G401.6 (cell line): ENCODE measurements around the gene RDX.
"Not testable (repeated sequence)": the region's sequence is repeated elsewhere in the genome, so short reads cannot be mapped to it uniquely, and the experiment has no call there.

Experiments
- FAIRE-seq: peaks from 2 replicates; lab custom pipeline; 2012; peaks lifted over from hg19 to GRCh38; lab: Jason Lieb, UNC

RDX gene

DNA sequence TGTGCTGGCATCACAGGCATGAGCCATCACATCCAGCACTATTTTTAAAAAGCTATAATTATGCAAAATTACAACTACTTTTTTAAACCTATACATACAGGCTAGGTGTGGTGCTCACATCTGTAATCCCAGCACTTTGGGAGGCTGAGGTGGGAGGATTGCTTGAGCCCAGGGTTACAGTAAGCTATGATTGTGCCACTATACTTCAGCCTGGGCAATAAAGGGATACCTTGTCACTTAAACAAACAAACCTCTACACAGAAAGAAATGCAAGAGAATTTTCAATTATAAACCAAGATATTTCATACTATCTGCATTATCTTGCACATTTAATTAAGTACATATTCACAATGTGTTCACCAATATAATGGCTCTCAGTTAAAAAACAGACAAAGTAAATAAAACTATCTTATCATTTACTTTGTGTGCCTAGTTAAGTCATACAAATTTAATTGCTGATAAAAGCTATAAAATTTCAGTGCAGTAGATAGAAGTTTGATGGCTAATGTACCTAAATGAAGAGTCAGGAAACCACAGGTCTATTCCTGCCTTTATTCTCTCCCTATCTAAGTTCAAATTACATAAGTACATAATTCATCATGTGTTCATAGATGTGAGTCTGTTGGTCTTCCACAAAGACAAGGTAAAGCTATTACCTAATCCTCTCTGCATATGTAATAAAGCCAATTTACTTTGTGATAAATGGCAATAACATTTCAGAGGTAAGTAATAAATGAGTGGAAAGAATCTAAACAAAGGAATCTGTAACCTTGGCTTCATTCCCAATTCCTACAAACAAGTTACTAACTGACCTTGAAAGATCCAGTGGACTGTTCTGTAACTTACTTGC, 9.0 kb upstream of the RDX start:
- FAIRE-seq: no peak

DNA sequence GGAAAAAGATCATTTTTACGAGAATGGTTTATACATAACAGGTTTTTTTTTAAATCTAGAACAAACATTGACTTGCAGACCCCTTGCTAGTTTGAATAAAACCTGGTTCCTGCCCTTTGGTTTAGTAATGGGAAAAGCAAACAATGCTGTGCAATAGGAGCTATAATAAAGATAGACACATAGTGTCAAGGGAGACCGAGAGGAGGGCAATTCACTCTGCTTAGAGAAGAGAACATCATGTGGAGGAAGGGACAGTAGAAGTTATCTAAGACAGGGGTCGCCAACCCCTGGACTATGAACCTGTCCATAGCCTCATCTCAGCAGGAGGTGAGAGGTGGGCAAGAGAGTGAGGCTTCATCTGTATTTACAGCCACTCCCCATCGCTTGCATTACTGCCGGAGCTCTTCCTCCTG, 7.0 kb upstream of the RDX start:
- FAIRE-seq: no peak

DNA sequence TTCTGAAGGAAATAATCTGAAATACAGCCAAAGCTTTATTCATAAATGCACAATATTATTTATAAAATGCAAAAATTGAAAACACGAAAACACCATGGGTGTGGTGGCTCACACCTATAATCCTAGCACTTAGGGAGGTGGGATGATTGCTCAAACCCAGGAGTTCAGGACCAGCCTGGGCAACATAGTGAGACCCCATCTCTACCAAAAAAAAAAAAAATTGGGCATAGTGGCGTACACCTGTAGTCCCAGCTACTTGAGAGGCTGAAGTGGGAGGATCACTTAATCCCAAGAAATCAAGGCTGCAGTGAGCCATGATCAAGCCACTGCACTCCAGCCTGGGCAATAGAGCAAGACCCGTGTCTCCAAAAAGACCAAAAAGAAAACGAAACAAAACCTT, 5.2 kb upstream of the RDX start:
- no peak for FAIRE-seq

DNA sequence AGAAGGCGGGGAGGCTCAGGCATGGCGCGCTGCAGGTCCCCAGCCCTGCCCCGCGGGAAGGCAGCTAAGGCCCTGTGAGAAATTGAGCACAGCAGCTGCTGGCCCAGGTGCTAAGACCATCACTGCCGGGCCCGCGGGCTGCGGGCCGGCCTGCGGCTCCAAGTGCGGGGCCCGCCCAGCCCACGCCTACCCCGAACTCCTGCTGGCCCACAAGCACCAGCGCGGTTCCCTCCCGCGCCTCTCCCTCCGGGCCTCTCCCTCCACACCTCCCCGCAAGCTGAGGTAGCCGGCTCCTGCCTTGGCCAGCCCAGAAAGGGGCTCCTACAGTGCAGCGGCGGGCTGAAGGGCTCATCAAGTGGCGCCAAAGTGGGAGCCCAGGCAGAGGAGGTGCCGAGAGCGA, 4.6 kb upstream of the RDX start:
- FAIRE-seq: no peak

- no peak for FAIRE-seq
Measured at GRCh38 chr11:110299006-110299785, 2.8 kb upstream of the RDX start.

- no peak for FAIRE-seq
Measured at GRCh38 chr11:110298301-110298765, 1.9 kb upstream of the RDX start.

- FAIRE-seq: no peak
Measured at GRCh38 chr11:110297726-110298300, 1.4 kb upstream of the RDX start.

DNA sequence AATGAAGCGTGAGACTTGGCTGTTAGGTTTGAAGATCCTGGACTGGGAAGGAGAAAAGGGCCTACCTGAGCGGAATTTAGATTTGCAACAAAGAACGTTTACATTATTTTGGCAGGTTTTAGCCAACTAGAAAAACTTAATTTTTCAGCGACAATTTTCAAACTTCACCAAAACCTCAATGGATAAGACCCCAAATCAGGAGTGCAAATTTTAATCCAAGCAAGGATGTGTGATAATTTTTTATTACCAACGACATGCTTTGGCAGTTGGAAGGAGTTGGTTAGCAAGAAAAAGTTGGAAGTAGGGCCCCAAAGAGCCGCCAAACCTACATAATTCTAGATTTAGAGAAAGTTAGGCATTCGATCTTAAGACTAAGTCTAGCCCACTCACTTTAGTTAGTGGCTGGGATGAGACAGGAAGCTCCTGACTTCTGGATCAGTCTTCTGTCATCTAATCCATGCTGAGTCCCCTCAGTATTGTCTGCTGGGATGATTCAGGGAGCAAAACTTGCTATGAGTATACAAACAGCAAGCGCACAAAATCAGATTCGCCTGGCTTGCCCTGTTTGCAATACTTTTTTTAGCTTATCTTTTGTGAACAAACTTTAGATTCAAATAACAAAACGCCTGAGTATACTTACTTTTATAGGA, 787 bp upstream of the RDX start:
- FAIRE-seq: no peak

DNA sequence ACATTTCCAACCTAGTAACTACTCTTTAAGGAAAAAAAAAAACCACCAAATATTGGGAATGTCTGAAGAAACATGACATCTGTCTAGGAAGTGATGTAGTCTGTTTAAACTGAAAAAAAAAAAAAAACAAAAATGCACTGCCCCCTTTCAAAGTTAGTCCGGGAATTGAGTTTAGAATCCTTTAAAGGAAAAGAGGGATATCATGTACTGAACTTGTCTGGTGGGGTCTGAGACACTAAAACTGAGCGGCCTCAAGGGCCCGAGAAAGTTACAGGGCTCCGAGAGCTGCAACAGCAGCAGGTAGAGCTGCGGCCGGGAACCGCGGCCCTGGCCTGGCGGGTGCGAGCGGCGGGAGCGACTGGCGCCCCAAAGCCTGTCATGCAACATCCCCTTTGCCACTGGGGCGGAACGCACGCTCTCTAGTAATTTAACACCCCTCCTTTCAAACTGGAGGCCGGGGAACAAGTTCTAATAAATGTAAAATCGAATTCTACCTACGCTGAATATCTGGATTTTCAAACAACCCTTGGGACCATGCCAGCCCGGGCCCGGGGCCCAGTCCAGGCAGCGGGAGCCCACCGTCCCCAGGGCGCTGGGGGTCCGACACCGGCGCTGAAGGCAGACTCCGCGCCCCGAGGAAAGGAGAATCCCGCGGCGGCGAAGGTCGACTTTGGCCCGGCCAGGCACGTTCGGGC, 736 bp downstream of the RDX start:
- FAIRE-seq: no peak

DNA sequence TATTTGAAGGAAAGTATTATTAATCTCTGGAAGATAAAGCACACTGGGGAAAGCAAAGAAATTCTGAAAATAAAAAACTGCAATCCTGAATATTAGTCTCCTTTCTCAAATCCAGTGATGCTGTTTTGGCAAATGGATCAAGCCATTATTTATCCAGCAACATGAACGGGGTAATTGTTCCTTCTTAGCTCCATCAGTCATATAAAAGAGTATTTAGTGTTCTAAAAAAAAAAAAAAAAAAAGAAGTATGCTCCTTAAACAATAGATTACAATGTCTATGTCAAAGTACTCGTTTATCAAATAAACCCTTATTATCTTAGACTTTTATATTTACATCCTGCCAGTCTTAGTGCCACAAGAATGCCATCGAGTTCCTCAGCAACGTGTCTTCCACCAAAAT, 1.3 kb downstream of the RDX start:
- no peak for FAIRE-seq

- FAIRE-seq: no peak
Measured at GRCh38 chr11:110294509-110294908, 1.9 kb downstream of the RDX start.

DNA sequence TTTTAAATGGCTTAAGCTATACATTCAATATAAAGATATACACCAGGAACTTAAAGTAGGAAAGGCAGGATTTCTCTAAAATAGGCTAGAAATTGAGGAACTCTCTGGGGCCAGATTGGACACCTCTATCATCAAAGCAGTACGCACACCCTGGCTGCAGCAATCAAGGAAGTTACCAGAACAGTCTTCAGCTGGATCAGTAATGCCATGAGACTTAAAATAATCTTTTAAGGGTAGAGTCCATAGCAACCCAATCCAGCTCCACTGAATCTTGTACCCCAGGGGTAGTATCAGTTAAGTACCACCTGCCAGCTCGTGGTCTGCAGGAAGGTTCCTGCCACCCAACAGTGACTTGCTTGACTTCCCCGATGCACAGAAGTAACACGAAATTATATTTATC, 3.0 kb downstream of the RDX start:
- no peak for FAIRE-seq

DNA sequence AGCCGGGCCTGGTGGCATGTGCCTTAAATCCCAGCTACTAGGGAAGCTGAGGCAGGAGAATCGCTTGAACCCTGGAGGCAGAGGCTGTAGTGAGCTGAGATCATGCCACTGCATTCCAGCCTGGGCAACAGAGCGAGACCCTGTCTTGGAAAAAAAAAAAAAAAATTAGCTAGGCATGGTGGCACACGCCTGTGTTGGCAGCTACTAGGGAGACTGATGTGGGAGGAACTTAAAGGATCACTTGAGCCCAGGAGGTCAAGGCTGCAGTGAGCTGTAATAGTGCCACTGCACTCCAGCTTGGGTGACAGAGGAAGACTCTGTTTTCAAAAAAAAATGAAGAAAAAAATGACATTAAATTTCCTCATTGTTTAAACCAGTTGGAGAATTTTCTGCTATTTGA, 4.3 kb downstream of the RDX start:
- not testable (repeated sequence) for FAIRE-seq

GRCh38 chr11:110290591-110291334, 5.7 kb downstream of the RDX start:
- no peak for FAIRE-seq

GRCh38 chr11:110289472-110289871, 6.9 kb downstream of the RDX start:
- FAIRE-seq: no peak

DNA sequence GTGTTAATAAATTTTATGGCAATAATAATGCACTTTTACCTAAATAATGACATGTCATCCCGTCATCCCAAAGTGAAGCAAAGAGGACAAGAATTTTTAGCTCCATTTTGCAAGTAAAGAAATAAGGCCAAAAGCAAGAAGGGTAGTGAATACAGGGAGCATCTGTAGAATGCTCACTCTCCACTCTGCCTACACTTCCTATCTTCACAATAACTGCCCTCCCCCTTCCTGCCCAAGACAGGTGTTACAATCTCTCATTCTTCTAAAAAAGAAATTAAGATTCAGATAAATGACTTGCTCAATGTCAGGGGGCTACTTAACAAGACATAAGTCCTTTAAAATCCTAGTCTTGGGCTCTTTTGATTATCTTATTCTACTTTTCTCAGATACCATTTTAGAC, 8.9 kb downstream of the RDX start:
- no peak for FAIRE-seq

DNA sequence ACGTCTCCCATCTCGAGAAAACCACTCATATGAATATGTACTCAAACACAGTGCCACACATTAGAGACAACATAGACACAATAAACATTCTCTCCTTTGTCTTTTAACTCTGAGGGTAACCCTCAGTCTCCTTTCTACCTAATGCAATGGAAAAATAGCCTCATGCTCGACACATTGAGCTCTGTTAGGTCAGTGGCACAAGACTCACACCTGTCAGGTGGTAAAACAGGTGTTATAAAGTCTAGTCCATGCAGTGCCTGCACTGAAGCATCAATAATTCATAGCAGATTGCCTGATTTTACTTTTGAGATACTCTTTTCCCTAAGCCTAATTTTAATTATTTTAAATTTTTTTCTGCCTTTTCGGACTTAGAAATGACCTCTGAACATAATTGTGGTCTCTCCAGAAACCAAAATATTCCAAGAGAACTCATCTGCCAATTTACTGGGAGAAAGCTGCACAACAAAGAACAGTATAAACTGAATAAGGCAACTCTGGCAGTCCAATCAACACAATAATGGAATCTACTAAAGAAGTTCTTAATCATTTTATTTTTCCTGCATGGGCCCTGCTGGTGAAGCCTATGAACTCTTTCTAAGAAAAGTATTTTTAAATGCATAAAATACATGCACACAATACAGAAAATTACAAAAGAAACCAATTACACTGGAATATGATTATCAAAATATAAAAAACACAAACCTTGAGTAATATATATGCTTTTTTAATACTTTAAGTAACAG, 9.9 kb downstream of the RDX start:
- no peak for FAIRE-seq

DNA sequence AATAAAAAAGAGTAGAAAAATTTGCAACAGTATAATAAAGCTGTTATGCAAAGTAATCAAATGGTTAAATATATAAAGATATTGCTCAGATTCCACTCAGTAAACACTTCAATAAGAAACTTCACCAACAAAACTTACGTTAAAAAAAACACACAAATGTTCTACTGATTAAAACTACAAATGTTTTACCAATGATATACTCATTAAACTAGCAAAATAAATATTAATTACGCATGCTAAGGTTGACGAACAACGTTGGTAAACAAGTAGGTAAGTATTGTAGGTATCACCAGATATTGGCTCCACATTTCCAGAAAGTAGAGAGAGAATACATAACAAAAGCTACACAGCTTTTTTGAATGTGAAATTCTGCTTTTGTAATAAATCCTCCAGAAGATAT, 12.6 kb downstream of the RDX start:
- no peak for FAIRE-seq

DNA sequence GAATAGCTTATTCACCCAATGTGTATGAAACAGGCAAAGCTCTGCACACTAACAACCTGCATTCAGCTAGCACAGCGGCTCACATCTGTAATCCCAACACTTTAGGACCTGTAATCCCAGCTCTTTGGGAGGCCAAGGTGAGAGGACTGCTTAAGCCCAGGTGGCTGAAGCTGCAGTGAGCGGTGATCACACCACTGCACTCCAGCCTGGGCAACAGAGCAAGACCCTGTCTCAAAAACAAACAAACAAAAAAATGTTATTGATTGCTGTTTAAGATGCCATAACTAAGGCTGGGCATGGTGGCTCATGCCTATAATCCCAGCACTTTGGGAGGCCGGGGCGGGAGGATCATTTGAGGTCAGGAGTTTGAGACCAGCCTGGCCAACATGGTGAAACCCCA, 15.8 kb downstream of the RDX start:
- FAIRE-seq: not testable (repeated sequence)

GRCh38 chr11:110279881-110280280, 16.5 kb downstream of the RDX start:
- FAIRE-seq: no peak

DNA sequence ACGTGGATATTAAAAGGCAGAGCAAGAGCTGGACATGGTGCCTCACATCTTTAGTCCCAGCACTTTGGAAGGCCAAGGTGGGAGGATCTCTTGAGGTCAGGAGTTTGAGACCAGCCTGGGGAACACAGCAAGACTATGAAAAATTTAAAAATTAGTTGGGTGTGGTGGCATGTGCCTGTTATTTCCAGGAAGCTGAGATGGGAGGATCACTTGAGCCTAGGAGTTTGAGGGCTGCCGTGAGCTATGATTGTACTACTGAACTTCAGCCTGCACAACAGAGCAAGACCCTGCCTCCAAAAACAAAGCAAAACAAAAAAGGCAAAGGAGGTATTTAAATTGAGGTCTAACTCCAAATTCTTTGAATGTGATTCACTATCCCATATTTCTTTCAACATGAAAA, 23.5 kb downstream of the RDX start:
- FAIRE-seq: no peak
